Left colon (tissue), 2 donors: ENCODE data around the gene HORMAD2. TPM values are rescaled to one million over a fixed set of nuclear protein-coding genes. Genes with fewer than 3 reads are reported as not detected.
"Not testable (repeated sequence)": the region's sequence is repeated elsewhere in the genome, so short reads cannot be mapped to it uniquely, and the experiment has no call there.

Experiments
- ATAC-seq: fragments of 200-7000 bp; cut with Tn5 transposase; one replicate; pipeline ENCODE4 v1.9.1; 2020; ENCODE audit warnings: mild to moderate bottlenecking, moderate library complexity
- DNase-seq, 2 donors: peaks; one replicate each; pipeline ENCODE4 v3.0.0-alpha.2; 2020
- intact Hi-C, 2 donors: fragments of 100-400 bp; cut with DNase I in 1 of 2; cut with micrococcal nuclease in 1 of 2; formaldehyde crosslinking; loops; one replicate each; pipeline versions ENCODE4 v1.11.2 to v1.14.0; 2022; cut with DNase I, micrococcal nuclease
- total RNA-seq, 2 donors: library from RNA; stranded (reverse); fragmentation: NEBNext Ultra II Directional; extraction: Animal tissue kit (Norgen Biotek cat#: 25700); gene quantifications; one replicate each; pipeline ENCODE4 v1.2.1, GENCODE V29; 2021
- donor health status: DM: no; HTN: no; CAD: no.
- donor health status: DM: yes; HTN: yes; CAD: no.

HORMAD2 gene
- total RNA-seq, 2 donors from 2014 or later, result not detected

- no peak for DNase-seq
- no peak for ATAC-seq
- intact Hi-C loops, result no loop called here
Measured at GRCh38 chr22:30198152-30198825, 118.0 kb downstream of the HORMAD2 start.

GRCh38 chr22:30198921-30199320 lies 118.7 kb downstream of the HORMAD2 start:
- DNase-seq (no peak), ATAC-seq (no peak)
- intact Hi-C loops, result no loop called here

- intact Hi-C loops, ATAC-seq, DNase-seq: not testable (repeated sequence)
Measured at GRCh38 chr22:30200905-30201304, 120.6 kb downstream of the HORMAD2 start.

- no peak for ATAC-seq
- no peak for DNase-seq
Measured at GRCh38 chr22:30201945-30202344, 121.7 kb downstream of the HORMAD2 start.

GRCh38 chr22:30202531-30203006 lies 122.3 kb downstream of the HORMAD2 start:
- DNase-seq (peak; percentile 59 to 76), ATAC-seq (peak; percentile 96)
- intact Hi-C loops, result no loop called here

More at GRCh38 chr22:30201945-30202344, 121.7 kb downstream of the HORMAD2 start:
- intact Hi-C loops, result no loop called here

- intact Hi-C loops, result no loop called here
- ATAC-seq (no peak), DNase-seq (no peak)
Measured at GRCh38 chr22:30204015-30204741, 123.9 kb downstream of the HORMAD2 start.

GRCh38 chr22:30204742-30205111 lies 124.5 kb downstream of the HORMAD2 start:
- intact Hi-C loops, result no loop called here
- ATAC-seq (no peak), DNase-seq (peak in 1 of 2 donors; percentile 32)

- ATAC-seq (no peak), DNase-seq (no peak)
- intact Hi-C loops, result no loop called here
Measured at GRCh38 chr22:30205281-30206115, 125.2 kb downstream of the HORMAD2 start.

- ATAC-seq, result no peak
- no peak for DNase-seq
- intact Hi-C loops, result no loop called here
Measured at GRCh38 chr22:30206944-30207343, 126.7 kb downstream of the HORMAD2 start.

GRCh38 chr22:30208631-30209603 lies 128.7 kb downstream of the HORMAD2 start:
- ATAC-seq (no peak), DNase-seq (peak in 1 of 2 donors; percentile 33)
- intact Hi-C loops, result no loop called here

- intact Hi-C loops, result no loop called here
- ATAC-seq (no peak), DNase-seq (no peak)
Measured at GRCh38 chr22:30209642-30210041, 129.4 kb downstream of the HORMAD2 start.

- DNase-seq, result no peak
- intact Hi-C loops, result no loop called here
- ATAC-seq, result no peak
Measured at GRCh38 chr22:30210235-30210909, 130.1 kb downstream of the HORMAD2 start.

GRCh38 chr22:30211124-30211820 lies 131.0 kb downstream of the HORMAD2 start:
- ATAC-seq (no peak), DNase-seq (no peak)
- intact Hi-C loops, result no loop called here

GRCh38 chr22:30212363-30212995 lies 132.2 kb downstream of the HORMAD2 start:
- intact Hi-C loops, result no loop called here
- peak; percentile 24 to 49 for DNase-seq
- peak; percentile 43 for ATAC-seq

- intact Hi-C loops, result no loop called here
- DNase-seq (no peak), ATAC-seq (no peak)
Measured at GRCh38 chr22:30212996-30213441, 132.8 kb downstream of the HORMAD2 start.

GRCh38 chr22:30214703-30215407 lies 134.6 kb downstream of the HORMAD2 start:
- DNase-seq (no peak), ATAC-seq (no peak)
- intact Hi-C loops, result no loop called here
